BLaER1 (cell line): Measurements from ENCODE around the gene FGF12.
"Not testable (repeated sequence)": the region's sequence is repeated elsewhere in the genome, so short reads cannot be mapped to it uniquely, and the experiment has no call there.

Experiments used
- H3K27ac ChIP-seq: shearing (Covaris generic); formaldehyde crosslinking; 2 replicates; pipeline ENCODE4 v1.8.1; 2022
- H3K27me3 ChIP-seq: shearing (Covaris generic); formaldehyde crosslinking; 2 replicates; pipeline ENCODE4 v1.8.1; 2022
- H3K36me3 ChIP-seq: shearing (Covaris generic); formaldehyde crosslinking; 2 replicates; pipeline ENCODE4 v1.8.1; 2022
- H3K4me1 ChIP-seq: shearing (Covaris generic); formaldehyde crosslinking; 2 replicates; pipeline ENCODE4 v1.8.1; 2022
- H3K4me2 ChIP-seq: shearing (Covaris generic); formaldehyde crosslinking; 2 replicates; pipeline ENCODE4 v1.8.1; 2022
- H3K4me3 ChIP-seq: shearing (Covaris generic); formaldehyde crosslinking; 2 replicates; pipeline ENCODE4 v1.8.1; 2022
- H3K9ac ChIP-seq: shearing (Covaris generic); formaldehyde crosslinking; 2 replicates; pipeline ENCODE4 v1.8.1; 2022
- H3K9me3 ChIP-seq: shearing (Covaris generic); formaldehyde crosslinking; 2 replicates; pipeline ENCODE4 v1.8.1; 2022
- H4K20me1 ChIP-seq: shearing (Covaris generic); formaldehyde crosslinking; 2 replicates; pipeline ENCODE4 v1.8.1; 2022
- Cebpa-rat ChIP-seq: shearing (Covaris generic); IDR thresholded peaks from 2 replicates; pipeline ENCODE4 v1.8.1; 2022

FGF12 gene

DNA sequence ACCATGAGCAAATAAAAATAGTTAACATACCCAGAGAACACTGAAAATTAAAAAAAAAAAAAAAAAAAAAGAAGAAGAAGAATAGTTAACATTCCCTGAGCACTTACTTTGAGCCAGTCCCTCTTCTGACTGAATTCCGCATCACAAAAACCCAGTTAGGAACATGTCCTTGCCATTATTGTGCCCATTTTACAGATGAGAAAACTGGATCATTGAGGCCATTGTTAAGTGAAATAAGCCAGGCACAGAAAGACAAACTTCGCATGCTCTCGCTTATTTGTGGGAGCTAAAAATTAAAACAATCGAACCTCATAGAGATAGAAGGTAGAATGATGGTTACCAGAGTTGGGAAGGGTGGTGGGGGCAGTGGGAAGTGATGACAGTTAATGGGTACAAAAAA lies 119.5 kb downstream of the FGF12 start:
- Histone ChIP-seq H3K4me2 (no peak overlapping the region), H3K27me3 (no peaks in the 10 kb centered on the region), H3K9ac (no peak overlapping the region), H3K4me1 (no peaks in the 10 kb centered on the region), H3K36me3 (no peaks in the 10 kb centered on the region), H4K20me1 (no peaks in the 10 kb centered on the region), H3K4me3 (no peak overlapping the region), H3K27ac (no peak overlapping the region), H3K9me3 (peaks cover 10% of the 10 kb centered on the region)
- no peak for TF ChIP-seq Cebpa-rat

DNA sequence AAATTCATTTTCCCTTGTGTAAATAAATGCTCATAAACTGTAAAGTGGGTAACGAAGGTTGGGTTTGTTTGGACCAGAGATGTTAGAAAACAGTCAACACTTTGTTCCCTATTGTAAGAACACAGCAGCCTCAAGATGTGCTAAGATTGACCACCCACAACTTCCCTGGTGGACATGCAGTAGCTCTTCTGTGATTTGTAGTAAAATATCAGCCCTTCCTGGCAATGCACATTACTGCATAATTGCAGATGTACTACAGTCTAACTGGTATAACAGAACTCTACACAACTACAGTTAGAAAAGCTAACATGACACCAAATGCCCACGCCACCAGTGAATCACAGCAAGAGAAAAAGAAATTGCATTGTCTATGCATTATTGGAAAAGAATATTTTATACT lies 129.4 kb downstream of the FGF12 start:
- TF ChIP-seq Cebpa-rat: no peak
- Histone ChIP-seq H3K4me2 (no peak overlapping the region), H3K4me3 (no peak overlapping the region), H3K27ac (no peak overlapping the region), H3K9ac (no peak overlapping the region), H3K36me3 (no peaks in the 10 kb centered on the region), H3K27me3 (no peaks in the 10 kb centered on the region), H3K9me3 (no peaks in the 10 kb centered on the region), H4K20me1 (no peaks in the 10 kb centered on the region), H3K4me1 (no peaks in the 10 kb centered on the region)

- Histone ChIP-seq H3K36me3 (no peaks in the 10 kb centered on the region), H3K4me3 (no peak overlapping the region), H3K27me3 (no peaks in the 10 kb centered on the region), H3K4me2 (no peak overlapping the region), H3K9me3 (no peaks in the 10 kb centered on the region), H3K4me1 (no peaks in the 10 kb centered on the region), H3K27ac (no peak overlapping the region), H3K9ac (no peak overlapping the region), H4K20me1 (no peaks in the 10 kb centered on the region)
- no peak for TF ChIP-seq Cebpa-rat
Measured at GRCh38 chr3:192597506-192597905, 129.8 kb downstream of the FGF12 start.

DNA sequence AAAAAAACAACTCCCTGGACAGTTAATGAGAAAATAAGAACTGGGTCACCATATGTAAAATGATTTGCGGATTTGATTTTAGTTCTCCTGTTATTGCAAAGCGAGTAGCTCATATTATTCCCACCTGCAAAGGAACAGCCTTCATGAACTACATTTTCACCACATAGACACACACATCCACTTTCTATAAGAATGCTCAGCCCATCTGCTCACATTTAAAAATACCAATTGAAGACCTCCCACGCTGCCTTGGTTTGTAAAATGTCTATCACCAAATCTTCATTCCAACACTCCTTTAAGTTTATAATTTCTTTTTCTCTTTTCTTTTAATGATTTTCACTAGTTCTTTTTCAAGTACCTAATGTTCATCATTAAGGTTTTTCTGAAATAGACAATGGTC lies 148.6 kb downstream of the FGF12 start:
- Histone ChIP-seq H3K36me3 (no peaks in the 10 kb centered on the region), H3K4me1 (no peaks in the 10 kb centered on the region), H3K4me2 (no peak overlapping the region), H3K27me3 (no peaks in the 10 kb centered on the region), H4K20me1 (no peaks in the 10 kb centered on the region), H3K9me3 (no peaks in the 10 kb centered on the region), H3K27ac (no peak overlapping the region), H3K9ac (no peak overlapping the region), H3K4me3 (no peak overlapping the region)
- no peak for TF ChIP-seq Cebpa-rat

GRCh38 chr3:192577811-192578210 lies 149.5 kb downstream of the FGF12 start:
- H3K36me3 ChIP-seq: no peaks in the 10 kb centered on the region
- TF ChIP-seq Cebpa-rat: no peak
- H3K4me2 ChIP-seq: no peak overlapping the region
- H3K9me3 ChIP-seq: no peaks in the 10 kb centered on the region
- H3K4me1 ChIP-seq: no peaks in the 10 kb centered on the region
- H3K4me3 ChIP-seq: no peak overlapping the region
- no peaks in the 10 kb centered on the region for H3K27me3 ChIP-seq
- H3K27ac ChIP-seq: no peak overlapping the region
- no peak overlapping the region for H3K9ac ChIP-seq
- H4K20me1 ChIP-seq: no peaks in the 10 kb centered on the region

- no peaks in the 10 kb centered on the region for H4K20me1 ChIP-seq
- H3K36me3 ChIP-seq: no peaks in the 10 kb centered on the region
- no peaks in the 10 kb centered on the region for H3K9me3 ChIP-seq
- H3K9ac ChIP-seq: no peak overlapping the region
- TF ChIP-seq Cebpa-rat: no peak
- no peaks in the 10 kb centered on the region for H3K4me1 ChIP-seq
- H3K27ac ChIP-seq: no peak overlapping the region
- H3K27me3 ChIP-seq: no peaks in the 10 kb centered on the region
- H3K4me3 ChIP-seq: no peak overlapping the region
- H3K4me2 ChIP-seq: no peak overlapping the region
Measured at GRCh38 chr3:192577271-192577670, 150.1 kb downstream of the FGF12 start.

- H3K9ac ChIP-seq, H3K4me1 ChIP-seq, H3K9me3 ChIP-seq: not testable (repeated sequence)
Measured at GRCh38 chr3:192576704-192577103, 150.6 kb downstream of the FGF12 start.

DNA sequence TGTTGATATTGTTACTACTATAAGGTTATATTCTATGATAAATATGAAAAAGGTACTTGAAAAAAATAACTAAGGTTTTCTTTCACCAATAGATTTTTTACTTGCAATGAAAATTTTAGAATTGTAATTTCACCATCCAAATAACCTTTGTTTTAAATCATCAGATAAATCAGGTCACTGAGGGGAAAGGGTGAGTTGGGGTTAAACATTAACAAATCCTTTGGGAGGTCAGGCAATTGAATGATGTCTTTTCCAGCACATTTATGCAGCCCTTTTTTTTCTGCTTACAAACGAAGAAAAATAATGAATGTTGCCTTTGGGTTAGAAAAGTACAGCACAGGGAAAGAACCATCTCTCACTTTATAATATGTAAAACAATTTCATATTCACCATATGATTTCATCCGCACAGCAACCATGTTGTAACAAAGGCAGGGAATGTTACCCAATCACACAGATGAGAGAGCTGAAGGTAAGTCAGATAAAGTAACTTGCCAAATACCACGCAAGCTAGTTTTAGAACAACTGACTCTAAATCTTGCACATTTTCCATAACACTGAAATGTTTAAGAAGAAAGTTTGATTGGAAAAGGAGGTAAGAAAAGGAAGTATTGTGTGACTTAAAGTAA lies 151.3 kb downstream of the FGF12 start:
- no peak overlapping the region for H3K27ac ChIP-seq
- H3K4me3 ChIP-seq: no peak overlapping the region
- H3K27me3 ChIP-seq: no peaks in the 10 kb centered on the region
- H3K9me3 ChIP-seq: no peaks in the 10 kb centered on the region
- no peak for TF ChIP-seq Cebpa-rat
- no peaks in the 10 kb centered on the region for H3K36me3 ChIP-seq
- no peak overlapping the region for H3K9ac ChIP-seq
- H3K4me1 ChIP-seq: no peaks in the 10 kb centered on the region
- no peak overlapping the region for H3K4me2 ChIP-seq
- H4K20me1 ChIP-seq: no peaks in the 10 kb centered on the region

More at GRCh38 chr3:192576704-192577103, 150.6 kb downstream of the FGF12 start:
- H3K27ac ChIP-seq, H3K27me3 ChIP-seq, H3K36me3 ChIP-seq, H3K4me3 ChIP-seq, H4K20me1 ChIP-seq, H3K4me2 ChIP-seq: not testable (repeated sequence)

GRCh38 chr3:192573240-192573639 lies 154.1 kb downstream of the FGF12 start:
- H3K9me3 ChIP-seq: no peaks in the 10 kb centered on the region
- no peaks in the 10 kb centered on the region for H4K20me1 ChIP-seq
- H3K4me1 ChIP-seq: no peaks in the 10 kb centered on the region
- H3K27ac ChIP-seq: no peak overlapping the region
- no peak overlapping the region for H3K4me2 ChIP-seq
- H3K9ac ChIP-seq: no peak overlapping the region
- H3K4me3 ChIP-seq: no peak overlapping the region
- TF ChIP-seq Cebpa-rat: no peak
- no peaks in the 10 kb centered on the region for H3K36me3 ChIP-seq
- H3K27me3 ChIP-seq: no peaks in the 10 kb centered on the region

- Histone ChIP-seq H4K20me1 (no peaks in the 10 kb centered on the region), H3K4me1 (no peaks in the 10 kb centered on the region), H3K4me3 (no peak overlapping the region), H3K9ac (no peak overlapping the region), H3K27ac (no peak overlapping the region), H3K36me3 (no peaks in the 10 kb centered on the region), H3K9me3 (no peaks in the 10 kb centered on the region), H3K4me2 (no peak overlapping the region), H3K27me3 (no peaks in the 10 kb centered on the region)
- TF ChIP-seq Cebpa-rat: no peak
Measured at GRCh38 chr3:192570821-192571791, 156.2 kb downstream of the FGF12 start.
